Right cardiac atrium (tissue), 5 donors: ENCODE results near the gene ALK. TPM values are rescaled to one million over a fixed set of nuclear protein-coding genes. Genes with fewer than 3 reads are reported as not detected.

ENCODE experiments used
- ATAC-seq, 2 donors: fragments of 200-7000 bp; cut with Tn5 transposase; one replicate each; pipeline versions ENCODE4 v1.8.0 to v1.9.1; 2020; ENCODE audit warnings: moderate library complexity in 2 of 2, mild to moderate bottlenecking in 1 of 2
- DNase-seq, 3 donors: peaks; one replicate each; pipeline ENCODE4 v3.0.0-alpha.2; 2020
- H3K27ac ChIP-seq: one replicate; pipeline ENCODE4 v1.5.1; 2013; ENCODE audit warnings: mild to moderate bottlenecking, low read length, control low read depth, moderate library complexity
- H3K27me3 ChIP-seq: one replicate; pipeline ENCODE4 v1.6.1; 2013; ENCODE audit not compliant: control insufficient read depth, insufficient read depth
- H3K4me1 ChIP-seq: one replicate; pipeline ENCODE4 v1.6.1; 2013; ENCODE audit warnings: low read length; ENCODE audit not compliant: control insufficient read depth, insufficient read depth
- H3K4me3 ChIP-seq: one replicate; pipeline ENCODE4 v1.5.1; 2013; ENCODE audit warnings: low read length, control low read depth
- H3K9me3 ChIP-seq: one replicate; pipeline ENCODE4 v1.6.1; 2013; ENCODE audit warnings: low read length; ENCODE audit not compliant: control insufficient read depth
- WGBS: extraction: QIAGEN DNeasy Blood & Tissue Kit; methylation state at CpG from one replicate; pipeline ENCODE4 v1.1.7; 2013; 5-methylcytosine and 5-hydroxymethylcytosine counted together
- intact Hi-C, 4 donors: fragments of 100-400 bp; cut with DNase I; formaldehyde crosslinking; loops; one replicate each; pipeline versions ENCODE4 v1.11.0 to v1.14.0; 2022 to 2023
- polyA plus RNA-seq: library from polyadenylated mRNA; stranded (reverse); fragments of 200-250 nt; gene quantifications from one replicate; pipeline ENCODE4 v1.2.3, GENCODE V29; 2013
- total RNA-seq, 4 donors: library from RNA; stranded (reverse); fragmentation: NEBNext Ultra II Directional; extraction: Animal tissue kit (Norgen Biotek cat#: 25700); gene quantifications; one replicate each; pipeline ENCODE4 v1.2.1, GENCODE V29; 2021
- donor health status: healthy with polysubstance abuse.
- donor health status: DM: no; HTN: yes; CAD: no.
- donor health status: DM: no; HTN: no; CAD: no.
- donor health status: DM: no; HTN: yes; CAD: no; lungs with severe emphysema.
- donor health status: DM: yes; HTN: yes; CAD: no.

Gene ALK
- total and polyA plus RNA-seq, 5 donors, result 0.05 to 0.17 (median 0.10) TPM; not detected in 1

GRCh38 chr2:29218071-29218470 is 703.3 kb downstream of the ALK start:
- WGBS, result 80% methylated on average over 6 of the region's 6 CpGs
- Histone ChIP-seq H3K9me3 (no peaks in the 10 kb centered on the region), H3K27ac (no peak overlapping the region), H3K27me3 (no peaks in the 10 kb centered on the region), H3K4me3 (no peak overlapping the region), H3K4me1 (no peaks in the 10 kb centered on the region)
- DNase-seq (no peak), ATAC-seq (no peak)
- intact Hi-C loops, result no loop called here

DNA sequence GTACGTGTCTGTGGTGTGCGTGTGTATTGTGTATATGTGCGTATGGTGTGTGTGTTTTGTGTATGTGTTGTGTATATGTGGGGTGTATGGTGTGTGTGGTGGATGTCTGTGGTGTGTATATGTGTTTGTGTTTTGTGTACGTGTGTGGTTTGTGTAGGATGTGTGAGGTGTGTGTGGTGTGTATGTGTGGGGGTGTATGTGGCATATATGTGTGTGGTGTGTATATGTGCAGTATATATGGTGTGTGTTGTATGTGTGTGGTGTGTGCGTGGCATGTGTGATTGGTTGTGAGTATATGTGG is 704.8 kb downstream of the ALK start:
- ATAC-seq (no peak), DNase-seq (no peak)
- H3K4me1 ChIP-seq, result no peaks in the 10 kb centered on the region
- no peak overlapping the region for H3K4me3 ChIP-seq
- no peaks in the 10 kb centered on the region for H3K27me3 ChIP-seq
- 93% methylated on average over 5 of the region's 5 CpGs for WGBS
- no peak overlapping the region for H3K27ac ChIP-seq
- intact Hi-C loops, result no loop called here
- H3K9me3 ChIP-seq, result no peaks in the 10 kb centered on the region

GRCh38 chr2:29215739-29216608 is 705.4 kb downstream of the ALK start:
- peak in 1 of 2 donors; percentile 12 for ATAC-seq
- H3K4me3 ChIP-seq, result no peak overlapping the region
- no peaks in the 10 kb centered on the region for H3K4me1 ChIP-seq
- DNase-seq, result no peak
- 84% methylated on average over 20 of the region's 20 CpGs for WGBS
- no peaks in the 10 kb centered on the region for H3K9me3 ChIP-seq
- no peak overlapping the region for H3K27ac ChIP-seq
- intact Hi-C loops, result no loop called here
- no peaks in the 10 kb centered on the region for H3K27me3 ChIP-seq

DNA sequence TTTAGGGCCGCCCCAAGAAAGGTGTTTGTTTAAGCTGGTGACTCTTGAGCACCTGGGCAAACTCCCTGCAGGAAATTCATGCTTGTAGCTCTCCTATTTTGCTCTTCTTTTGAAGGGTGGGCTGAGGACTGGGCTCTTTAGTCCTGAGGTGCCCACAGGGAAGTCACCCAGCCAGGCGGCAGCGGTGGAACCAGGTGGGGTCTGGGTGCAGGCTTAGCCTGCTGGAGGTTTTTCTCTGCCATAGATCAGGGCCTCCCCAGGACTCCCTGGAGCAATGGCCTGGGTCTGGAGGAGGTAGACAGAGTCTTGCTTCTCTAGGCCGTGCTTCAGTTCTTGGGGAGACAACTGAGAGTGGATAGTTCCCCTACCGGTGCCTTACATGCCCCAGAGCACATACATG is 706.3 kb downstream of the ALK start:
- WGBS, result 87% methylated on average over 5 of the region's 5 CpGs
- Histone ChIP-seq H3K27ac (no peak overlapping the region), H3K4me3 (no peak overlapping the region), H3K4me1 (no peaks in the 10 kb centered on the region), H3K27me3 (no peaks in the 10 kb centered on the region), H3K9me3 (no peaks in the 10 kb centered on the region)
- intact Hi-C loops, result no loop called here
- ATAC-seq, result no peak
- DNase-seq, result no peak

GRCh38 chr2:29213888-29214291 is 707.5 kb downstream of the ALK start:
- no peak for DNase-seq
- no peaks in the 10 kb centered on the region for H3K27me3 ChIP-seq
- no peaks in the 10 kb centered on the region for H3K4me1 ChIP-seq
- no peak overlapping the region for H3K4me3 ChIP-seq
- intact Hi-C loops, result no loop called here
- H3K27ac ChIP-seq, result no peak overlapping the region
- no peaks in the 10 kb centered on the region for H3K9me3 ChIP-seq
- WGBS, result 42% methylated on average over 9 of the region's 9 CpGs
- no peak for ATAC-seq

- intact Hi-C loops, result no loop called here
- ATAC-seq (no peak), DNase-seq (no peak)
- Histone ChIP-seq H3K4me3 (no peak overlapping the region), H3K27ac (no peak overlapping the region), H3K9me3 (no peaks in the 10 kb centered on the region), H3K4me1 (no peaks in the 10 kb centered on the region), H3K27me3 (no peaks in the 10 kb centered on the region)
- WGBS, result 58% methylated on average over 5 of the region's 5 CpGs
Observed at GRCh38 chr2:29212009-29212408, 709.4 kb downstream of the ALK start.

DNA sequence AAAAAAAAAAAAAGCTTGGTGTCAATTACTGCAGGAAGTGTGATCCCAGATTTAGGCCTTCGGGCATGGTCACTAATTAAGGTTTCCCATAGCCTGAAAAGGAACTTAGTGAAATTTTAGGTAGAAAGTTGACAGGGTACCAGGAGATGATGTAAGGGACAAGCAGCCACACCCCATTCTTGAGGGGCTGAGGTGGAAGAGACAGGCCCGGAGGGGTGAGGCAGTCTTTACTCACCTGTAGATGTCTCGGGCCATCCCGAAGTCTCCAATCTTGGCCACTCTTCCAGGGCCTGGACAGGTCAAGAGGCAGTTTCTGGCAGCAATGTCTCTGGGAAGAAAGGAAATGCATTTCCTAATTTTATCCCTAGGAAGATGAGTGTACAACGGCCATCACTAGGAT is 711.8 kb downstream of the ALK start:
- 87% methylated on average over 5 of the region's 5 CpGs for WGBS
- DNase-seq (no peak), ATAC-seq (no peak)
- Histone ChIP-seq H3K4me1 (no peaks in the 10 kb centered on the region), H3K27me3 (no peaks in the 10 kb centered on the region), H3K27ac (no peak overlapping the region), H3K9me3 (no peaks in the 10 kb centered on the region), H3K4me3 (no peak overlapping the region)
- intact Hi-C loops, result no loop called here

DNA sequence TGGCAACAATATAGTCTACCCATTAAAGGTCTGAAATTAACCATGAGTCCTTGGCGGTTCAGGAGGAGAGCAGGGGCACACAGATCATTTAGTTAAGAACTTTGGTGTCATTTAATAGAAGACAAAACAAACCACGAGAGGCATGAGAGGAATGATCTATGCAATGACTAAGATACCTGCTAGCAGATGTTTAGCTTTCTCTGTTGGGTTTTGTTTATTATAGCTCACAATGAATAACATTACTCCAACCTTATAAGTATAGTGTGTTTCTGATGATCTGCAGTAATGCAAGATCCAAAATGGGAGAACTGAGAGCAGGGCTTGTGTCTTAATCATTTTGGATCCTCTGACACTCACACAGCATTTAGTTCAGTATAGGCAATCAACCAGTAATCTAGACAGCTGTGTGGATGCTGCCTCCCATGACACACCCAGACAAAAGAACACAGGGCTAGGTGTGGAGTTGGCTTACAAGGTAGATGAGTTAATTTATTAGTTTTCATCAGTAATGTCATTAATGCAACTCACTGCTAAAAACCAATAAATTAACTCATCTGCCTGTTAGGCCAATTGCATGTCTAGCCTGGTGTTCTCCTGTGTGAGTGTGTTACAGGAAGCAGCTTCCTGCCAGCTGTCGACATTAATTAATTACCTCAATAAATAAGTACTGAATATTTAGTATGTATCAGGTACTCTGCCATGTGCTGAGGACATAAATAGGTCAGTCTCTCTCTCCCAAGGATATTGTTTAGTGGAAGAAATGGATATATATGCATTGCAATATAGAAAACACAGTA is 713.8 kb downstream of the ALK start:
- Histone ChIP-seq H3K9me3 (no peaks in the 10 kb centered on the region), H3K27ac (no peak overlapping the region), H3K4me1 (no peaks in the 10 kb centered on the region), H3K27me3 (no peaks in the 10 kb centered on the region), H3K4me3 (no peak overlapping the region)
- no peak for DNase-seq
- intact Hi-C loops, result no loop called here
- ATAC-seq, result no peak
- WGBS, result 78% methylated on average over 3 of the region's 3 CpGs

- 82% methylated on average over 5 of the region's 5 CpGs for WGBS
Observed at GRCh38 chr2:29206941-29207340, 714.4 kb downstream of the ALK start.

GRCh38 chr2:29202819-29203495 is 718.4 kb downstream of the ALK start:
- 77% methylated on average over 5 of the region's 5 CpGs for WGBS
- intact Hi-C loops, result no loop called here
- no peaks in the 10 kb centered on the region for H3K27me3 ChIP-seq

More at GRCh38 chr2:29206941-29207340, 714.4 kb downstream of the ALK start:
- no peaks in the 10 kb centered on the region for H3K27me3 ChIP-seq
- ATAC-seq (no peak), DNase-seq (no peak)
- intact Hi-C loops, result no loop called here
- no peak overlapping the region for H3K4me3 ChIP-seq
- H3K27ac ChIP-seq, result no peak overlapping the region
- H3K4me1 ChIP-seq, result no peaks in the 10 kb centered on the region
- no peaks in the 10 kb centered on the region for H3K9me3 ChIP-seq

GRCh38 chr2:29201979-29202378 is 719.4 kb downstream of the ALK start:
- no peaks in the 10 kb centered on the region for H3K4me1 ChIP-seq
- intact Hi-C loops, result no loop called here
- no peaks in the 10 kb centered on the region for H3K27me3 ChIP-seq
- H3K27ac ChIP-seq, result no peak overlapping the region
- no peaks in the 10 kb centered on the region for H3K9me3 ChIP-seq
- DNase-seq (no peak), ATAC-seq (no peak)
- WGBS, result 44% methylated on average over 5 of the region's 5 CpGs
- no peak overlapping the region for H3K4me3 ChIP-seq

More at GRCh38 chr2:29202819-29203495, 718.4 kb downstream of the ALK start:
- no peaks in the 10 kb centered on the region for H3K4me1 ChIP-seq
- H3K9me3 ChIP-seq, result no peaks in the 10 kb centered on the region
- no peak overlapping the region for H3K4me3 ChIP-seq
- H3K27ac ChIP-seq, result no peak overlapping the region
- no peak for ATAC-seq
- DNase-seq, result no peak
